ENCODE measurements around the gene PALMD. TPM values are rescaled to one million over a fixed set of nuclear protein-coding genes. Genes with fewer than 3 reads are reported as not detected.

The PALMD gene
- total RNA-seq, 4 donors from 2014 or later: 27.1 to 39.2 (median 31.3) TPM

DNA sequence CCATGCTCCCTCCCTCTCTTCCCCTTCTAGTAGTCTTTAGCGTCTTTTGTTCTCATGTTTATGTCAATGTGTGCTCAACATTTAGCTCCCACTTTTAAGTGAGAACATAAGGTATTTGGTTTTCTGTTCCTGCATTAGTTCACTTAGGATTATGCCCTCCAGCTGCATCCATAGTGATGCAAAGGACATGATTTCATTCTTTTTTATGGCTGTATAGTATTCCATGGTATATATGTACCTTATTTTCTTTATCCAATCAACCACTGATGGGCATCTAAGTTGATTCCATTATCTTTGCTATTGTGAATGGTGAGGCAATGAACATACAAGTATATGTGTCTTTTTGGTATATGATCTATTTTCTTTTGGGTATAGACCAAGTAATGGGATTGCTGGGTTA, 38.3 kb upstream of the PALMD start:
- Histone ChIP-seq H3K4me1 (peaks cover 0 to 4% (median 0%) of the 10 kb centered on the region in 3 donors), H3K27ac (no peak overlapping the region), H3K27me3 (no peaks in the 10 kb centered on the region), H3K4me3 (no peak overlapping the region), H3K36me3 (no peaks in the 10 kb centered on the region), H3K9me3 (no peaks in the 10 kb centered on the region)
- DNase-seq: no peak
- intact Hi-C loops (cut with DNase I): no loop called here
- TF ChIP-seq POLR2A (IDR thresholded peaks at IDR 0.05): no peak
- TF ChIP-seq, protein P1, sequence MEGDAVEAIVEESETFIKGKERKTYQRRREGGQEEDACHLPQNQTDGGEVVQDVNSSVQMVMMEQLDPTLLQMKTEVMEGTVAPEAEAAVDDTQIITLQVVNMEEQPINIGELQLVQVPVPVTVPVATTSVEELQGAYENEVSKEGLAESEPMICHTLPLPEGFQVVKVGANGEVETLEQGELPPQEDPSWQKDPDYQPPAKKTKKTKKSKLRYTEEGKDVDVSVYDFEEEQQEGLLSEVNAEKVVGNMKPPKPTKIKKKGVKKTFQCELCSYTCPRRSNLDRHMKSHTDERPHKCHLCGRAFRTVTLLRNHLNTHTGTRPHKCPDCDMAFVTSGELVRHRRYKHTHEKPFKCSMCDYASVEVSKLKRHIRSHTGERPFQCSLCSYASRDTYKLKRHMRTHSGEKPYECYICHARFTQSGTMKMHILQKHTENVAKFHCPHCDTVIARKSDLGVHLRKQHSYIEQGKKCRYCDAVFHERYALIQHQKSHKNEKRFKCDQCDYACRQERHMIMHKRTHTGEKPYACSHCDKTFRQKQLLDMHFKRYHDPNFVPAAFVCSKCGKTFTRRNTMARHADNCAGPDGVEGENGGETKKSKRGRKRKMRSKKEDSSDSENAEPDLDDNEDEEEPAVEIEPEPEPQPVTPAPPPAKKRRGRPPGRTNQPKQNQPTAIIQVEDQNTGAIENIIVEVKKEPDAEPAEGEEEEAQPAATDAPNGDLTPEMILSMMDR (IDR thresholded peaks at IDR 0.05): no peak
- WGBS, 2 donors: 90 to 94% methylated on average over 1 of the region's 1 CpG

DNA sequence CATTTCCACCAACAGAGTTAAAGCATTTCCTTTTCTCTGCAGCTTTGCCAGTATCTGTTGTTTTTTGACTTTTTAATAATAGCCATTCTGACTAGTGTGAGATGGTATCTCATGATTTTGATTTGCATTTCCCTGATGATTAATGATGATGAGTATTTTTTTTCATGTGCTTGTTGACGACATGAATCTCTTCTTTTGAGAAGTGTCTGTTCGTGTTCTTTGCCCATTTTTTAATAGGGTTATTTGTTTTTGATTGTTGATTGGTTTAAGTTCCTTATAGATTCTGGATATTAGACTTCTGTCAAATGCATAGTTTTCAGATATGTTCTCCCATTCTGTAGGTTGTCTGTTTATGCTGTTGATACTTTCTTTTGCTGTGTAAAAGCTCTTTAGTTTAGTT, 37.9 kb upstream of the PALMD start:
- Histone ChIP-seq H3K4me1 (peaks cover 0 to 4% (median 0%) of the 10 kb centered on the region in 3 donors), H3K9me3 (no peaks in the 10 kb centered on the region), H3K27me3 (no peaks in the 10 kb centered on the region), H3K36me3 (no peaks in the 10 kb centered on the region), H3K4me3 (no peak overlapping the region), H3K27ac (no peak overlapping the region)
- TF ChIP-seq, protein P1 (IDR thresholded peaks at IDR 0.05): no peak
- TF ChIP-seq POLR2A (IDR thresholded peaks at IDR 0.05): no peak
- no peak for DNase-seq
- intact Hi-C loops (cut with DNase I): no loop called here
- 59 to 81% methylated on average over 2 of the region's 2 CpGs for WGBS, 2 donors

DNA sequence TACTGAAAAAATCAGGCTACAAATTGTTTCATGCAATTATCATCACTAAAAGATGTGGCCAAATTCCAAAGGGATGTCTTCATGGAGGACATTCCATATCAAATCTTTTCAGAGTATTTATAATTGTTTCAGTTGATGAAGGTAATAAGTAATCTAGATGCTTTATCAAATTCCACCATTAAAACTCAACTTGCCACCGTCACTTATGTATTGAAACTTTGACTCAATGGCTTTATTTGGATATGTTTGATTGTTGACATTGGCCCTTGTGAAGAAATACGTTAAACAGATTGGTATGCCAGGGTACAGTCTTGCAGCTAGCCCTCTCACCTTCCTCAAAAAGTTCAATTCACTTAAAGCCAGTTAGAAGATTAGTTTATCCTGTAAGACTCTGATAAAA, 32.2 kb upstream of the PALMD start:
- Histone ChIP-seq H3K27me3 (no peaks in the 10 kb centered on the region), H3K4me3 (no peak overlapping the region), H3K9me3 (no peaks in the 10 kb centered on the region), H3K4me1 (no peaks in the 10 kb centered on the region), H3K36me3 (no peaks in the 10 kb centered on the region), H3K27ac (no peak overlapping the region)
- 75% methylated on average over 2 of the region's 2 CpGs for WGBS, 2 donors
- DNase-seq: no peak
- TF ChIP-seq POLR2A (IDR thresholded peaks at IDR 0.05): no peak
- TF ChIP-seq, protein P1 (IDR thresholded peaks at IDR 0.05): no peak
- intact Hi-C loops (cut with DNase I): no loop called here

DNA sequence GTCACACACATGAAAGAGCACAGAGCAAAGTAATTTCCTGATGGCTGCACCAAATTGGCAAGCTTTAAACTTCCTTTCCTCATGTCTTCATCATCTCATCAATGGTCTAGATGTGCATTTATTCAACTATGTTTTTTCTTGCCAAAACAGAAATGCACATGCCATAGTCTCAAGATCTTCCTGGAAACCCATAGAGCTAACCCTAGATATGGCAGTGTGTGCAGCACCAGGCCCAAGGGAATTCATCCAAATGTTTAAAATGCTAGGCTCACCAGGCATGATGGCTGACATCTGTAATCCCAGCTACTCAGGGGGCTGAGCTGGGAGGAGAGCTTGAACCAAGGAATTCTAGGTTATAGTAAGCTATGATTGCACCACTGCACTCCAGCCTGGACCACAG, 31.2 kb upstream of the PALMD start:
- no peak for TF ChIP-seq POLR2A (IDR thresholded peaks at IDR 0.05)
- TF ChIP-seq, protein P1 (IDR thresholded peaks at IDR 0.05): no peak
- intact Hi-C loops (cut with DNase I): no loop called here
- Histone ChIP-seq H3K27me3 (no peaks in the 10 kb centered on the region), H3K36me3 (no peaks in the 10 kb centered on the region), H3K27ac (no peak overlapping the region), H3K4me1 (peaks cover 0 to 4% (median 0%) of the 10 kb centered on the region in 3 donors), H3K4me3 (no peak overlapping the region), H3K9me3 (no peaks in the 10 kb centered on the region)
- no peak for DNase-seq

DNA sequence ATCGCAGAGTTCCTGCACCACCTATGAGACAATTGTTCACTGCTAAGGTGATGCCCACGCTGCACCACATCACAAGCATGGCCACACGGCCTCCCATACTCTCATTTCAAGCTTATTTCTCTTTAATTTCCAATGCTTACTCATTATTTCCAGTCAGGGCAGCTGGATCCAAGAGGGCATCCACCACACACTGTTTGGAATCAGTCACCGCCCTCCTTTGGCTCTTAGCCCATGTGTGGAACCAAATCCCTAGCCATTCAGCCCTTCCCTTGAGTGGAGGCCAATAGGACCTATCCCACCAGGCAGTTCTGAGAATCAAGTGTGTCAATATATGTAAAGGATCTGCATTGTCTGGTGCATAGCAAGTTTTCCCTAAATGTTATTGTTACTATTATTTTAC, 26.3 kb upstream of the PALMD start:
- peaks cover 0 to 30% (median 3%) of the 10 kb centered on the region in 3 donors for H3K4me1 ChIP-seq
- no peak overlapping the region for H3K27ac ChIP-seq
- no peak overlapping the region for H3K4me3 ChIP-seq
- H3K36me3 ChIP-seq: no peaks in the 10 kb centered on the region
- H3K27me3 ChIP-seq: no peaks in the 10 kb centered on the region
- no peaks in the 10 kb centered on the region for H3K9me3 ChIP-seq
- no peak for DNase-seq
- intact Hi-C loops (cut with DNase I): no loop called here
- WGBS, 2 donors: 63 to 78% methylated on average over 4 of the region's 4 CpGs
- no peak for TF ChIP-seq POLR2A (IDR thresholded peaks at IDR 0.05)
- TF ChIP-seq, protein P1 (IDR thresholded peaks at IDR 0.05): no peak
